LNCaP clone FGC (cell line): ENCODE measurements around the gene ECT2L.

ENCODE experiments used
- DNase-seq: peaks from one replicate; pipeline ENCODE4 v3.0.0-alpha.2; 2011; ENCODE audit warnings: low read depth
- H3K4me3 ChIP-seq: 2 replicates; pipeline ENCODE4 v1.5.1; 2011; ENCODE audit warnings: mild to moderate bottlenecking, low read depth, low read length, control low read depth
- CTCF ChIP-seq: IDR thresholded peaks from 2 replicates; pipeline ENCODE4 v1.5.1; 2012; ENCODE audit warnings: mild to moderate bottlenecking; ENCODE audit not compliant: control insufficient read depth, insufficient read depth; ENCODE audit errors: extremely low read depth

Gene ECT2L

GRCh38 chr6:138944412-138944811 lies 148.5 kb downstream of the ECT2L start:
- no peak for TF ChIP-seq CTCF
- H3K4me3 ChIP-seq = no peak overlapping the region
- DNase-seq = no peak

GRCh38 chr6:138945354-138945753 lies 149.5 kb downstream of the ECT2L start:
- TF ChIP-seq CTCF = no peak
- DNase-seq = no peak
- H3K4me3 ChIP-seq = no peak overlapping the region

GRCh38 chr6:138948004-138948403 lies 152.1 kb downstream of the ECT2L start:
- no peak for DNase-seq
- no peak overlapping the region for H3K4me3 ChIP-seq
- TF ChIP-seq CTCF = no peak

GRCh38 chr6:138948546-138949179 lies 152.8 kb downstream of the ECT2L start:
- H3K4me3 ChIP-seq = no peak overlapping the region
- no peak for DNase-seq
- TF ChIP-seq CTCF = no peak

GRCh38 chr6:138953451-138953850 lies 157.6 kb downstream of the ECT2L start:
- H3K4me3 ChIP-seq = no peak overlapping the region
- DNase-seq = no peak
- TF ChIP-seq CTCF = no peak
